ENCODE data around the gene SNAP23. TPM values are rescaled to one million over a fixed set of nuclear protein-coding genes. Genes with fewer than 3 reads are reported as not detected.

The SNAP23 gene
- total and polyA plus RNA-seq, 10 donors: 60.8 to 151 (median 103) TPM

DNA sequence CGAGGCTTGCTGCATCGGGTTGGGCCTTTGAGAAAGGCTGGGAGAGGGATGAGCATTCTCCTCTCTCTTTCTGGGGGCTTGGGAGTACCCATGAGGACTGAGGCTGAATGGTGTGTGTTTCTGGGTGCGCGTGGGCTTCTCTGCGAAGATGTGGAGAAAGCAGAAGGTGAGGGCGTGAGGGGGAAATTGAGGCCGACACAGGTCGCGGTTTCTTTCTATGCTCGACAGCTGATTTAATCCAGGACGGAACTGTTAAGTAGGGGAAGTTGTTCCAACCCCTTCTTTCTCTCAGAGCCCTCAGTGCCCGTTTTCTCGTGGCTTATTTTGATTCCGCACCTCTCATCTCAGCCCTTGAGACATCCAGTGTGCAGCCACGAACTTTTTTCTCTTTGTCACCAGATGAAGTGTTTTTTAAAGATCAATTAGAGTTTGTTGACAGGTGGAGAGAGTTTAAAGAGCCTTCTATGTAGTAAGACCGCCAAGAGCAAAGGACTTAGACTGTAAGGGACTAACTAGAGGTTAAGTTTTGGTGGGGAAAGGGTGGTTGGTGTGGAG is 80.7 kb downstream of the SNAP23 start:
- TF ChIP-seq CTCF (IDR thresholded peaks at IDR 0.05 in 8 of 11, conservative IDR thresholded peaks at IDR 0.05 in 3 of 11) (no peak), POLR2A (IDR thresholded peaks at IDR 0.05) (no peak), POLR2AphosphoS5 (IDR thresholded peaks at IDR 0.05) (no peak)
- 5 to 8% (median 7%) methylated on average over 14 to 16 of the region's 16 CpGs for whole genome bisulfite sequencing, 5 donors
- Histone ChIP-seq H3K9me3 (no peaks in the 10 kb centered on the region), H3K36me3 (no peaks in the 10 kb centered on the region), H3K4me1 (peaks cover 7 to 46% (median 34%) of the 10 kb centered on the region in 6 donors), H3K4me3 (peak overlapping the region; percentile 71 to 96 (median 84)), H3K27me3 (replicated peaks in 1 of 7) (peaks cover 0 to 18% (median 0%) of the 10 kb centered on the region in 7 donors), H3K27ac (peak overlapping the region; percentile 58 to 89 (median 86))
- intact Hi-C loops (cut with DNase I; ENCODE audit: low total_unique reads): no loop called here
- DNase-seq: no peak

DNA sequence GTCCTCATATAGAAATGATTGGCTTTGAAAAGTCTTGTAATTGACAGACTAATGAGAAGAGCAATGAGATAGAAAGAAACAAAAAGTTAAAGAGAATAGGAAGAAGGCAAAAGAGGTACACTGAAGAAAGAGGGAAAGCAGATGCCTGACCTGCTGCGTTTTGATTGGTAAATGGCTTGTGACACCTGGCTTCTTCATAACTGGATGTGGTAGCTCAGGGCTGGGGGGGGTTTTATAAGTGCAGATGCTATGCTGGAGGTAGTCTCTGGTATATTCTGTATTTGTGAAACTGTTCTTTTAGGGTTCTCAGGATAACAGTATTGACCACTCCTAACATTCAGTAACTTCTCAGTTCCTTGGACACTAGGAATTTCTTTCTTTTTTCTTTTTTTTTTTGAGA is 81.3 kb downstream of the SNAP23 start:
- Histone ChIP-seq H3K4me1 (peaks cover 10 to 53% (median 40%) of the 10 kb centered on the region in 6 donors), H3K4me3 (peak overlapping the region in 5 of 8 donors; percentile 74 to 96 (median 85)), H3K9me3 (no peaks in the 10 kb centered on the region), H3K27me3 (replicated peaks in 1 of 7) (peaks cover 0 to 18% (median 0%) of the 10 kb centered on the region in 7 donors), H3K36me3 (no peaks in the 10 kb centered on the region), H3K27ac (no peak overlapping the region)
- DNase-seq: no peak
- intact Hi-C loops (cut with DNase I; ENCODE audit: low total_unique reads): no loop called here
- TF ChIP-seq CTCF (IDR thresholded peaks at IDR 0.05 in 8 of 11, conservative IDR thresholded peaks at IDR 0.05 in 3 of 11): no peak
- no peak for TF ChIP-seq POLR2A (IDR thresholded peaks at IDR 0.05)
- 67 to 87% (median 69%) methylated on average over 1 of the region's 1 CpG for WGBS, 5 donors

DNA sequence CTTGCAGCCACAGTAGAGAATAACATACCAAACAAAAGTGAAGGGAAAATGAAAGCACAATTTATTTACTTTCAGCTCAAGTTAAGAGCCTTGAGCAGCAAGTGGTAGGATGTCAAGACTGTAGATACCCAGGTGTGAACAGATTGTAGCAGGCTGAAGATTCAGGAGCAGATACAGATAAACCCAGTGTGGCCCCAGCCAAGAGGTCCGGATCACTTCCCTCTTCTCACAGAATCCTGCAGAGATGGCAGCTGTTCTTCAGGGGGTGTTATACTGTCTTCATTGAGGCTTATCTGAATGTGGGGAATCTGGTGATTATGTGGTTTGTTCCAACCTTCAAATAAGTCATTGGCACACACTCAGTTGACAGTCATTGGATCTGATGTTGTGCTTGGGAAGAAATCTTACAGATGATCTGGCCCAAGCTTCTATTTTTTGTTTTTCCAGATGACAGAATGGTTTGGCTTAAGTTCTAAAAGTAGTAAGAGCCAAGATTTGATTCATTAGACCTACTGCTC is 82.1 kb downstream of the SNAP23 start:
- H3K4me3 ChIP-seq: peak overlapping the region in 1 of 8 donors; percentile 22
- TF ChIP-seq POLR2AphosphoS5 (IDR thresholded peaks at IDR 0.05) (no peak), POLR2A (IDR thresholded peaks at IDR 0.05) (no peak), CTCF (IDR thresholded peaks at IDR 0.05 in 8 of 11, conservative IDR thresholded peaks at IDR 0.05 in 3 of 11) (no peak)
- peak overlapping the region in 2 of 8 donors; percentile 35 to 42 for H3K27ac ChIP-seq

GRCh38 chr15:42578984-42579537 is 83.6 kb downstream of the SNAP23 start:
- no peak overlapping the region for H3K27ac ChIP-seq
- TF ChIP-seq CTCF (IDR thresholded peaks at IDR 0.05 in 8 of 11, conservative IDR thresholded peaks at IDR 0.05 in 3 of 11) (no peak), POLR2AphosphoS5 (IDR thresholded peaks at IDR 0.05) (no peak), POLR2A (IDR thresholded peaks at IDR 0.05) (no peak)
- no peaks in the 10 kb centered on the region for H3K36me3 ChIP-seq
- H3K4me1 ChIP-seq: peaks cover 23 to 75% (median 55%) of the 10 kb centered on the region in 6 donors
- H3K27me3 ChIP-seq (replicated peaks in 1 of 7): peaks cover 0 to 18% (median 0%) of the 10 kb centered on the region in 7 donors
- no peak overlapping the region for H3K4me3 ChIP-seq
- DNase-seq: no peak
- 69 to 91% (median 79%) methylated on average over 2 of the region's 2 CpGs for WGBS, 5 donors
- intact Hi-C loops (cut with DNase I; ENCODE audit: low total_unique reads): no loop called here
- no peaks in the 10 kb centered on the region for H3K9me3 ChIP-seq

More for the DNA sequence above, 82.1 kb downstream of the SNAP23 start:
- Histone ChIP-seq H3K9me3 (no peaks in the 10 kb centered on the region), H3K4me1 (peaks cover 13 to 61% (median 47%) of the 10 kb centered on the region in 6 donors), H3K27me3 (replicated peaks in 1 of 7) (peaks cover 0 to 18% (median 0%) of the 10 kb centered on the region in 7 donors), H3K36me3 (no peaks in the 10 kb centered on the region)
- no peak for DNase-seq
- 15 to 42% (median 29%) methylated on average over 1 of the region's 1 CpG for WGBS, 5 donors
- intact Hi-C loops (cut with DNase I; ENCODE audit: low total_unique reads): no loop called here
